Thyroid gland (tissue), 4 donors: ENCODE results near the gene FATE1. TPM values are rescaled to one million over a fixed set of nuclear protein-coding genes. Genes with fewer than 3 reads are reported as not detected.
A peak's percentile ranks its signal among the peaks of the same experiment; 100 is the strongest.

Experiments
- DNase-seq, 2 donors: peaks; one replicate each; pipeline ENCODE4 v3.0.0-alpha.2; 2019
- H3K27ac ChIP-seq, 3 donors: fragments of 200-600 bp; sonication (generic); 1 replicate in 2 of 3; 2 replicates in 1 of 3; pipeline ENCODE4 v1.5.1; 2016 to 2019; ENCODE audit warnings: mild to moderate bottlenecking in 1 of 3, moderate library complexity in 1 of 3
- H3K27me3 ChIP-seq: fragments of 200-600 bp; sonication (generic); one replicate; pipeline ENCODE4 v1.5.1; 2019
- H3K36me3 ChIP-seq, 2 donors: fragments of 200-600 bp; sonication (generic); one replicate each; pipeline ENCODE4 v1.5.1; 2016 to 2019
- H3K4me1 ChIP-seq, 2 donors: fragments of 200-600 bp; sonication (generic); one replicate each; pipeline ENCODE4 v1.5.1; 2017 to 2019
- H3K4me3 ChIP-seq, 3 donors: fragments of 200-600 bp; sonication (generic); replicated peaks in 1 of 3; 1 replicate in 2 of 3; 2 replicates in 1 of 3; pipeline ENCODE4 v1.5.1; 2016; ENCODE audit warnings: mild to moderate bottlenecking in 1 of 3
- H3K9me3 ChIP-seq: fragments of 200-600 bp; sonication (generic); one replicate; pipeline ENCODE4 v1.5.1; 2017
- CTCF ChIP-seq, 6 experiments: fragments of 200-600 bp in 3 of 6; fragments of 450-650 bp in 3 of 6; sonication (generic) in 3 of 6; IDR thresholded peaks; one replicate each; pipeline ENCODE4 v1.5.1; 2016 to 2019; ENCODE audit warnings: antibody characterized with exemption in 6 of 6, mild to moderate bottlenecking in 2 of 6, inconsistent platforms in 1 of 6, moderate library complexity in 1 of 6
- POLR2A ChIP-seq, 2 donors: fragments of 450-650 bp; IDR thresholded peaks; one replicate each; pipeline ENCODE4 v1.6.1; 2017; ENCODE audit warnings: antibody characterized with exemption in 2 of 2, mild to moderate bottlenecking in 2 of 2, moderate library complexity in 1 of 2
- WGBS, 2 donors: methylation state at CpG; one replicate each; pipeline ENCODE4 v1.1.5; 2017; 5-methylcytosine and 5-hydroxymethylcytosine counted together
- intact Hi-C: fragments of 100-400 bp; cut with DNase I; formaldehyde crosslinking; loops from one replicate; pipeline ENCODE4 v1.15.1; 2023
- total RNA-seq, 4 donors: library from RNA; depleted of rRNA; stranded (reverse); fragments of >200 nt; gene quantifications; one replicate each; pipeline ENCODE4 v1.2.3, GENCODE V29; 2016

FATE1 gene
- total RNA-seq, 4 donors from 2014 or later: 1.7 to 4.7 TPM; not detected in 2

GRCh38 chrX:151702741-151703340, 13.0 kb upstream of the FATE1 start:
- Histone ChIP-seq H3K36me3 (no peaks in the 10 kb centered on the region), H3K27ac (no peak overlapping the region), H3K4me1 (no peaks in the 10 kb centered on the region), H3K4me3 (no peak overlapping the region), H3K9me3 (no peaks in the 10 kb centered on the region), H3K27me3 (no peaks in the 10 kb centered on the region)
- intact Hi-C loops: no loop called here
- 74 to 90% methylated on average over 4 to 6 of the region's 7 CpGs for WGBS, 2 donors
- no peak for DNase-seq
- TF ChIP-seq CTCF (IDR thresholded peaks at IDR 0.05) (no peak), POLR2A (IDR thresholded peaks at IDR 0.05) (no peak)

GRCh38 chrX:151703487-151703886, 12.3 kb upstream of the FATE1 start:
- no peak overlapping the region for H3K27ac ChIP-seq
- H3K4me3 ChIP-seq: no peak overlapping the region
- WGBS, 2 donors: 14 to 19% methylated on average over 4 to 7 of the region's 7 CpGs

GRCh38 chrX:151704041-151704663, 11.7 kb upstream of the FATE1 start:
- H3K36me3 ChIP-seq: no peaks in the 10 kb centered on the region
- WGBS, 2 donors: 32 to 50% methylated on average over 8 to 12 of the region's 13 CpGs
- no peak for DNase-seq

More at GRCh38 chrX:151703487-151703886, 12.3 kb upstream of the FATE1 start:
- no peaks in the 10 kb centered on the region for H3K9me3 ChIP-seq
- DNase-seq: peak; percentile 15 to 49
- H3K36me3 ChIP-seq: no peaks in the 10 kb centered on the region
- intact Hi-C loops: no loop called here
- TF ChIP-seq CTCF (IDR thresholded peaks at IDR 0.05) (no peak), POLR2A (IDR thresholded peaks at IDR 0.05) (no peak)
- no peaks in the 10 kb centered on the region for H3K4me1 ChIP-seq
- H3K27me3 ChIP-seq: no peaks in the 10 kb centered on the region

GRCh38 chrX:151708821-151709220, 7.0 kb upstream of the FATE1 start:
- no peak overlapping the region for H3K27ac ChIP-seq
- 70 to 94% methylated on average over 7 of the region's 7 CpGs for WGBS, 2 donors
- H3K4me1 ChIP-seq: no peaks in the 10 kb centered on the region
- DNase-seq: no peak
- H3K4me3 ChIP-seq: no peak overlapping the region
- H3K9me3 ChIP-seq: no peaks in the 10 kb centered on the region
- TF ChIP-seq CTCF (IDR thresholded peaks at IDR 0.05) (no peak), POLR2A (IDR thresholded peaks at IDR 0.05) (no peak)
- H3K36me3 ChIP-seq: no peaks in the 10 kb centered on the region
- H3K27me3 ChIP-seq: no peaks in the 10 kb centered on the region
- intact Hi-C loops: no loop called here

More at GRCh38 chrX:151704041-151704663, 11.7 kb upstream of the FATE1 start:
- Histone ChIP-seq H3K27me3 (no peaks in the 10 kb centered on the region), H3K4me3 (no peak overlapping the region), H3K4me1 (no peaks in the 10 kb centered on the region), H3K27ac (no peak overlapping the region), H3K9me3 (no peaks in the 10 kb centered on the region)
- no peak for TF ChIP-seq CTCF (IDR thresholded peaks at IDR 0.05)
- no peak for TF ChIP-seq POLR2A (IDR thresholded peaks at IDR 0.05)
- intact Hi-C loops: no loop called here

- intact Hi-C loops: no loop called here
- TF ChIP-seq CTCF (IDR thresholded peaks at IDR 0.05): no peak
- H3K4me3 ChIP-seq: no peak overlapping the region
- no peaks in the 10 kb centered on the region for H3K36me3 ChIP-seq
- no peak overlapping the region for H3K27ac ChIP-seq
- no peaks in the 10 kb centered on the region for H3K4me1 ChIP-seq
- H3K27me3 ChIP-seq: no peaks in the 10 kb centered on the region
- H3K9me3 ChIP-seq: no peaks in the 10 kb centered on the region
- WGBS, 2 donors: 85 to 95% methylated on average over 2 of the region's 2 CpGs
- no peak for DNase-seq
Observed at GRCh38 chrX:151710457-151710856, 5.4 kb upstream of the FATE1 start.
